Subcutaneous adipose tissue (tissue), 4 donors: ENCODE measurements around the gene NAGLU. TPM values are rescaled to one million over a fixed set of nuclear protein-coding genes. Genes with fewer than 3 reads are reported as not detected.

Experiments
- CTCF ChIP-seq: fragments of 450-650 bp; IDR thresholded peaks from one replicate; pipeline ENCODE4 v1.5.1; 2016; ENCODE audit warnings: low read depth, mild to moderate bottlenecking, control low read depth, antibody characterized with exemption, moderate library complexity
- total RNA-seq, 4 donors: library from RNA; depleted of rRNA; stranded (reverse); fragments of >200 nt; gene quantifications; one replicate each; pipeline ENCODE4 v1.1.0, GENCODE V29; 2016

Gene NAGLU
- total RNA-seq, 4 donors from 2014 or later = 43.5 to 123 (median 62.4) TPM

GRCh38 chr17:42568341-42569111 lies 32.5 kb downstream of the NAGLU start:
- no peak for TF ChIP-seq CTCF

- no peak for TF ChIP-seq CTCF
These were observed 35.6 kb downstream of the NAGLU start for GRCh38 chr17:42571435-42572225.

GRCh38 chr17:42573095-42573494 lies 37.1 kb downstream of the NAGLU start:
- TF ChIP-seq CTCF = no peak

GRCh38 chr17:42574463-42574862 lies 38.4 kb downstream of the NAGLU start:
- TF ChIP-seq CTCF = no peak

GRCh38 chr17:42577140-42577531 lies 41.1 kb downstream of the NAGLU start:
- TF ChIP-seq CTCF = no peak

- TF ChIP-seq CTCF = no peak
These were observed 41.7 kb downstream of the NAGLU start, which contains the start of gene PSMC3IP for GRCh38 chr17:42577532-42578281. PSMC3IP (minus strand) TSS chr17:42577729; CDS start chr17:42577686, 43 bp downstream.

GRCh38 chr17:42578282-42578869 lies 42.3 kb downstream of the NAGLU start:
- no peak for TF ChIP-seq CTCF
